ENCODE measurements around the gene CCDC171. TPM values are rescaled to one million over a fixed set of nuclear protein-coding genes. Genes with fewer than 3 reads are reported as not detected.

The CCDC171 gene
- total and polyA plus RNA-seq, 8 donors: 1.2 to 26.3 (median 2.7) TPM; not detected in 1

GRCh38 chr9:15717290-15717967, 164.6 kb downstream of the CCDC171 start:
- Histone ChIP-seq H3K36me3 (peaks cover 0 to 18% (median 0%) of the 10 kb centered on the region in 4 donors), H3K9me3 (no peaks in the 10 kb centered on the region), H3K27me3 (no peaks in the 10 kb centered on the region), H3K27ac (no peak overlapping the region), H3K4me3 (no peak overlapping the region), H3K4me1 (no peaks in the 10 kb centered on the region)
- DNase-seq: no peak
- TF ChIP-seq POLR2AphosphoS5 (IDR thresholded peaks at IDR 0.05) (no peak), EP300 (IDR thresholded peaks at IDR 0.05) (no peak), POLR2A (IDR thresholded peaks at IDR 0.05) (no peak), CTCF (IDR thresholded peaks at IDR 0.05) (no peak)
- WGBS, 5 donors: 87 to 97% (median 95%) methylated on average over 5 of the region's 5 CpGs
- intact Hi-C loops (cut with DNase I; ENCODE audit: low total_unique reads): no loop called here

DNA sequence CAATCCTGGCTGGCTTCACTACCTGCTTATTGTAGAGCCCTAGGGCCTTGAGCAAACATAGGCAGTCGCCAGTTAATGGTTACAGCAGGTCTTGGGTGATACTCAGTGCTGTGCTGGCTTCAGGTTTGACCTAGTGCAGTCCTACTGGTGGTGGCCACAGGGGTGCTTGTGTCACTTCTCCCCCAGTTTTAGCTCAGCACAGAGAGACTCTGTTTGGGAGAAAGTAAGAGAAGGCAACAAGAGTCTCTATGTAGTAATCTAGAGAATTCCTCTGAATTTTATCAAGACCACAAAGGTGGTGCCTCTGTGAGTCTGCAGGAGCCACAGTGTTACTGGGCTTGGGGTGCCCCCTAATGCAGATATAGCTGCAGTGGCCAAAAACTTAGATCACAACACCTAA, 165.6 kb downstream of the CCDC171 start:
- no peak for TF ChIP-seq CTCF (IDR thresholded peaks at IDR 0.05)
- no peak for TF ChIP-seq POLR2AphosphoS5 (IDR thresholded peaks at IDR 0.05)
- TF ChIP-seq EP300 (IDR thresholded peaks at IDR 0.05): no peak
- TF ChIP-seq POLR2A (IDR thresholded peaks at IDR 0.05): no peak
- intact Hi-C loops (cut with DNase I; ENCODE audit: low total_unique reads): no loop called here
- no peak for DNase-seq
- H3K4me1 ChIP-seq: no peaks in the 10 kb centered on the region
- 78 to 92% (median 83%) methylated on average over 1 of the region's 1 CpG for WGBS, 5 donors
- no peak overlapping the region for H3K4me3 ChIP-seq
- H3K9me3 ChIP-seq: no peaks in the 10 kb centered on the region
- H3K27me3 ChIP-seq: no peaks in the 10 kb centered on the region
- H3K27ac ChIP-seq: no peak overlapping the region
- H3K36me3 ChIP-seq: peaks cover 0 to 18% (median 0%) of the 10 kb centered on the region in 4 donors

- DNase-seq: no peak
- no peak for TF ChIP-seq EP300 (IDR thresholded peaks at IDR 0.05)
- no peak for TF ChIP-seq CTCF (IDR thresholded peaks at IDR 0.05)
- TF ChIP-seq POLR2AphosphoS5 (IDR thresholded peaks at IDR 0.05): no peak
- no peak for TF ChIP-seq POLR2A (IDR thresholded peaks at IDR 0.05)
- H3K9me3 ChIP-seq: no peaks in the 10 kb centered on the region
- WGBS, 5 donors: 54 to 71% (median 63%) methylated on average over 1 of the region's 1 CpG
- no peaks in the 10 kb centered on the region for H3K4me1 ChIP-seq
- H3K4me3 ChIP-seq: no peak overlapping the region
- H3K27me3 ChIP-seq: no peaks in the 10 kb centered on the region
- H3K36me3 ChIP-seq: peaks cover 0 to 18% (median 0%) of the 10 kb centered on the region in 4 donors
- intact Hi-C loops (cut with DNase I; ENCODE audit: low total_unique reads): no loop called here
- no peak overlapping the region for H3K27ac ChIP-seq
Measured at GRCh38 chr9:15720861-15721260, 168.0 kb downstream of the CCDC171 start.

DNA sequence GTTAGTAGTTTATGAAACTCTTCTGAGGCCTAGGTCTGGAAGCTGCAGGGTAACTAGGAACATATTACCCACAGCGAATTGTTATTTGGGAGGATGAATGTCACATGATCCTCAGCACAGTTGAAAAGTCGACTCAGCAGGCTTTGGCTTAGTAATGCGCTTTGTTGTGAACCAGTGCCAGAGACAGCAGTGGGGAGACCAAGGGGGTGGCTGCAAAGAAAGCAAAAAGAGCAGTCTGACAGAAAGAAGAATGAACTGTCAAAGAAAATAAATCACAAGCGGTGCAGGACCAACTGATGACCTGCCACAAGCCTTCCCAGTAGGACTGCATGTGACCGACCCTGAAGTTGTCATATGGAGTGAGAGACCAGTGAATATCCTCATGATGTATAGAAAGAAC, 170.0 kb downstream of the CCDC171 start:
- TF ChIP-seq POLR2A (IDR thresholded peaks at IDR 0.05) (no peak), CTCF (IDR thresholded peaks at IDR 0.05) (no peak)
- Histone ChIP-seq H3K4me3 (no peak overlapping the region), H3K27me3 (no peaks in the 10 kb centered on the region), H3K4me1 (no peaks in the 10 kb centered on the region), H3K36me3 (peaks cover 0 to 7% (median 2%) of the 10 kb centered on the region in 4 donors), H3K27ac (no peak overlapping the region), H3K9me3 (no peaks in the 10 kb centered on the region)
- peak in 1 of 2 donors; percentile 14 for DNase-seq
- intact Hi-C loops (cut with DNase I; ENCODE audit: low total_unique reads): no loop called here
- 59 to 71% (median 68%) methylated on average over 5 of the region's 5 CpGs for WGBS, 5 donors
